Activated naive CD8-positive, alpha-beta T cell treated with anti-CD3 and anti-CD28 coated beads, Interleukin-2, amount 10 ng/mL, durations not matched to agents 7 days and 5 days (primary cell): ENCODE measurements around the gene MXD4. TPM values are rescaled to one million over a fixed set of nuclear protein-coding genes. Genes with fewer than 3 reads are reported as not detected.
"Not testable (repeated sequence)": the region's sequence is repeated elsewhere in the genome, so short reads cannot be mapped to it uniquely, and the experiment has no call there.

ENCODE experiments used
- ATAC-seq: fragments of 150-1000 bp; cut with Tn5 transposase; one replicate; pipeline ENCODE4 v1.10.0; 2021; ENCODE audit warnings: low read depth, moderate library complexity
- POLR2A ChIA-PET: fragments of 350-600 bp; sonication (Branson Sonifier 250); formaldehyde crosslinking; loops from one replicate; lab custom pipeline; 2021; ENCODE audit warnings: antibody characterized with exemption; lab: Charles Lee
- DNase-seq: peaks from one replicate; pipeline ENCODE4 v3.0.0; 2021
- H3K27ac Mint-ChIP-seq: one replicate; pipeline ENCODE4 v1.8.0; 2022; ENCODE audit warnings: mild to moderate bottlenecking, mixed read lengths
- H3K27me3 Mint-ChIP-seq: one replicate; pipeline ENCODE4 v1.8.0; 2022; ENCODE audit warnings: mild to moderate bottlenecking, moderate library complexity, mixed read lengths
- H3K36me3 Mint-ChIP-seq: one replicate; pipeline ENCODE4 v1.8.0; 2021; ENCODE audit warnings: mild to moderate bottlenecking, mixed read lengths
- H3K4me1 Mint-ChIP-seq: one replicate; pipeline ENCODE4 v1.8.0; 2021; ENCODE audit warnings: mixed read lengths
- H3K4me3 Mint-ChIP-seq: one replicate; pipeline ENCODE4 v1.8.0; 2022; ENCODE audit warnings: mild to moderate bottlenecking, moderate library complexity, mixed read lengths
- H3K9me3 Mint-ChIP-seq: one replicate; pipeline ENCODE4 v1.8.0; 2021; ENCODE audit warnings: mixed read lengths
- total RNA-seq, 2 experiments: library from RNA; stranded (reverse); gene quantifications; one replicate each; pipeline ENCODE4 v1.2.3, GENCODE V29; 2021

The MXD4 gene
- total RNA-seq, 2 experiments from 2014 or later, result 26.2 to 33.2 TPM

- DNase-seq (no peak), ATAC-seq (no peak)
- no peaks in the 10 kb centered on the region for H3K9me3 Mint-ChIP-seq
- POLR2A ChIA-PET, result no interaction called here
- no peak overlapping the region for H3K27ac Mint-ChIP-seq
- no peak overlapping the region for H3K4me3 Mint-ChIP-seq
- H3K4me1 Mint-ChIP-seq, result peaks cover 35% of the 10 kb centered on the region
- peaks cover 10% of the 10 kb centered on the region for H3K36me3 Mint-ChIP-seq
- H3K27me3 Mint-ChIP-seq, result peaks cover 4% of the 10 kb centered on the region
These were observed 18.1 kb downstream of the MXD4 start for GRCh38 chr4:2243681-2244380.

- peak; percentile 93 for ATAC-seq
- H3K36me3 Mint-ChIP-seq, result peaks cover 20% of the 10 kb centered on the region
- H3K4me1 Mint-ChIP-seq, result peaks cover 50% of the 10 kb centered on the region
- POLR2A ChIA-PET, result interaction anchor here (0.6 to 2.3 kb wide), 18 partner anchors 9 to 637 kb away, joined by 3 to 15 read pairs (median 4); partner anchors contain the start of genes MXD4 and RNF4
- peak; percentile 99 for DNase-seq
- H3K4me3 Mint-ChIP-seq, result peak within 1 kb of the TSS; percentile 92
- peak within 1 kb of the TSS; percentile 89 for H3K27ac Mint-ChIP-seq
- peaks cover 4% of the 10 kb centered on the region for H3K27me3 Mint-ChIP-seq
- H3K9me3 Mint-ChIP-seq, result no peaks in the 10 kb centered on the region
These were observed 20.2 kb downstream of the MXD4 start, which contains the start of the genes HAUS3 and POLN for GRCh38 chr4:2241410-2242353. HAUS3 (minus strand) TSS chr4:2242121; CDS start chr4:2240946, 1,175 bp downstream. POLN (minus strand) TSS chr4:2242121; CDS start chr4:2229231, 12,890 bp downstream.

GRCh38 chr4:2241003-2241402 lies 20.9 kb downstream of the MXD4 start:
- Mint-ChIP-seq H3K4me3 (peak overlapping the region; percentile 92), H3K27ac (peak overlapping the region; percentile 89), H3K9me3 (no peaks in the 10 kb centered on the region), H3K27me3 (peaks cover 4% of the 10 kb centered on the region), H3K4me1 (peaks cover 50% of the 10 kb centered on the region), H3K36me3 (peaks cover 20% of the 10 kb centered on the region)
- ATAC-seq, result no peak
- POLR2A ChIA-PET, result interaction anchor here (0.9 to 2.3 kb wide), 12 partner anchors 19 to 636 kb away, joined by 3 to 15 read pairs (median 4); partner anchors contain the start of genes MXD4 and RNF4
- DNase-seq, result no peak

- H3K27me3 Mint-ChIP-seq, result no peaks in the 10 kb centered on the region
- POLR2A ChIA-PET, result interaction anchor here (1.8 kb wide), 1 partner anchor 25 kb away, joined by 6 read pairs; the partner anchor contains the start of gene MXD4
- DNase-seq (no peak), ATAC-seq (no peak)
- H3K36me3 Mint-ChIP-seq, result peaks cover 38% of the 10 kb centered on the region
- H3K9me3 Mint-ChIP-seq, result no peaks in the 10 kb centered on the region
- peak overlapping the region; percentile 2 for H3K4me3 Mint-ChIP-seq
- H3K4me1 Mint-ChIP-seq, result peaks cover 43% of the 10 kb centered on the region
- no peak overlapping the region for H3K27ac Mint-ChIP-seq
These were observed 24.8 kb downstream of the MXD4 start for GRCh38 chr4:2236944-2237666.

- DNase-seq, result no peak
- Mint-ChIP-seq H3K4me1 (peaks cover 13% of the 10 kb centered on the region), H3K27ac (no peak overlapping the region), H3K9me3 (no peaks in the 10 kb centered on the region), H3K4me3 (no peak overlapping the region), H3K36me3 (peaks cover 26% of the 10 kb centered on the region), H3K27me3 (no peaks in the 10 kb centered on the region)
- no peak for ATAC-seq
- POLR2A ChIA-PET, result no interaction called here
These were observed 30.8 kb downstream of the MXD4 start for GRCh38 chr4:2231082-2231481.

- no peak for ATAC-seq
- POLR2A ChIA-PET, result no interaction called here
- no peaks in the 10 kb centered on the region for H3K27me3 Mint-ChIP-seq
- H3K4me1 Mint-ChIP-seq, result peaks cover 3% of the 10 kb centered on the region
- no peak for DNase-seq
- H3K9me3 Mint-ChIP-seq, result no peaks in the 10 kb centered on the region
- H3K4me3 Mint-ChIP-seq, result no peak overlapping the region
- H3K36me3 Mint-ChIP-seq, result peaks cover 9% of the 10 kb centered on the region
- H3K27ac Mint-ChIP-seq, result no peak overlapping the region
These were observed 35.6 kb downstream of the MXD4 start for GRCh38 chr4:2226261-2226660.

GRCh38 chr4:2222838-2223237 lies 39.1 kb downstream of the MXD4 start:
- DNase-seq (no peak), ATAC-seq (no peak)
- H3K4me3 Mint-ChIP-seq, result no peak overlapping the region
- no peak overlapping the region for H3K27ac Mint-ChIP-seq
- POLR2A ChIA-PET, result no interaction called here
- H3K36me3 Mint-ChIP-seq, result peaks cover 4% of the 10 kb centered on the region
- H3K9me3 Mint-ChIP-seq, result no peaks in the 10 kb centered on the region
- peaks cover 7% of the 10 kb centered on the region for H3K4me1 Mint-ChIP-seq
- H3K27me3 Mint-ChIP-seq, result no peaks in the 10 kb centered on the region

- POLR2A ChIA-PET, H3K36me3 Mint-ChIP-seq, H3K4me3 Mint-ChIP-seq, H3K27me3 Mint-ChIP-seq, H3K9me3 Mint-ChIP-seq, H3K4me1 Mint-ChIP-seq, ATAC-seq, H3K27ac Mint-ChIP-seq, DNase-seq: not testable (repeated sequence)
These were observed 40.5 kb downstream of the MXD4 start for GRCh38 chr4:2221378-2221777.

- Mint-ChIP-seq H3K27ac (peak overlapping the region; percentile 13), H3K4me1 (peaks cover 7% of the 10 kb centered on the region), H3K9me3 (no peaks in the 10 kb centered on the region), H3K27me3 (no peaks in the 10 kb centered on the region), H3K36me3 (no peaks in the 10 kb centered on the region), H3K4me3 (no peak overlapping the region)
- DNase-seq (peak; percentile 78), ATAC-seq (peak; percentile 92)
- POLR2A ChIA-PET, result interaction anchor here (1.0 kb wide), 1 partner anchor 42 kb away, joined by 3 read pairs; the partner anchor contains the start of gene MXD4
These were observed 41.8 kb downstream of the MXD4 start for GRCh38 chr4:2220016-2220630.

- Mint-ChIP-seq H3K27ac (no peak overlapping the region), H3K4me1 (peaks cover 7% of the 10 kb centered on the region), H3K36me3 (no peaks in the 10 kb centered on the region), H3K4me3 (no peak overlapping the region), H3K27me3 (no peaks in the 10 kb centered on the region), H3K9me3 (no peaks in the 10 kb centered on the region)
- DNase-seq (no peak), ATAC-seq (no peak)
- POLR2A ChIA-PET, result no interaction called here
These were observed 42.6 kb downstream of the MXD4 start for GRCh38 chr4:2219233-2219760.

- Mint-ChIP-seq H3K27me3 (no peaks in the 10 kb centered on the region), H3K4me1 (peaks cover 7% of the 10 kb centered on the region), H3K4me3 (no peak overlapping the region), H3K36me3 (no peaks in the 10 kb centered on the region), H3K9me3 (no peaks in the 10 kb centered on the region), H3K27ac (no peak overlapping the region)
- DNase-seq (no peak), ATAC-seq (no peak)
- POLR2A ChIA-PET, result no interaction called here
These were observed 43.5 kb downstream of the MXD4 start for GRCh38 chr4:2218436-2218835.

GRCh38 chr4:2217726-2218125 lies 44.2 kb downstream of the MXD4 start:
- ATAC-seq (no peak), DNase-seq (no peak)
- Mint-ChIP-seq H3K36me3 (no peaks in the 10 kb centered on the region), H3K27ac (no peak overlapping the region), H3K4me3 (no peak overlapping the region), H3K4me1 (peaks cover 7% of the 10 kb centered on the region), H3K27me3 (peaks cover 1% of the 10 kb centered on the region), H3K9me3 (no peaks in the 10 kb centered on the region)
- POLR2A ChIA-PET, result no interaction called here
